Sigmoid colon (tissue), 4 donors: ENCODE data around the gene GLTP.

Experiments
- CTCF ChIP-seq, 4 experiments: fragments of 450-650 bp in 3 of 4; fragments of 200-600 bp in 1 of 4; IDR thresholded peaks; one replicate each; pipeline ENCODE4 v1.5.1; 2016 to 2019; ENCODE audit warnings: antibody characterized with exemption in 4 of 4, mild to moderate bottlenecking in 3 of 4, moderate library complexity in 2 of 4
- EP300 ChIP-seq, 4 donors: sonication (generic); formaldehyde crosslinking; IDR thresholded peaks; one replicate each; pipeline ENCODE4 v1.6.1; 2017; ENCODE audit warnings: antibody characterized with exemption in 4 of 4

- no peak for TF ChIP-seq CTCF (IDR thresholded peaks at IDR 0.05)
- TF ChIP-seq EP300 (IDR thresholded peaks at IDR 0.05): no peak
Observed at GRCh38 chr12:109878247-109878625, 2.1 kb downstream of the GLTP start.
